SJSA1 (cell line): ENCODE data around the gene DPPA5. TPM values are rescaled to one million over a fixed set of nuclear protein-coding genes. Genes with fewer than 3 reads are reported as not detected.
"Not testable (repeated sequence)": the region's sequence is repeated elsewhere in the genome, so short reads cannot be mapped to it uniquely, and the experiment has no call there.

Experiments used
- DNase-seq, 2 experiments: peaks; one replicate each; pipeline ENCODE4 v3.0.0-alpha.2; 2015 to 2020; ENCODE audit warnings: low spot score in 2 of 2, low read depth in 1 of 2
- H3K27ac ChIP-seq: fragments of 250-450 bp; sonication (Bioruptor Pico); 2 replicates; pipeline ENCODE4 v1.5.1; 2020; ENCODE audit warnings: mild to moderate bottlenecking, moderate library complexity
- H3K27me3 ChIP-seq: fragments of 250-450 bp; sonication (Bioruptor Pico); replicated peaks from 2 replicates; pipeline ENCODE4 v1.5.1; 2020; ENCODE audit warnings: mild to moderate bottlenecking, moderate library complexity
- H3K36me3 ChIP-seq: fragments of 250-450 bp; sonication (Bioruptor Pico); 2 replicates; pipeline ENCODE4 v1.5.1; 2020; ENCODE audit warnings: mild to moderate bottlenecking
- H3K4me1 ChIP-seq: fragments of 250-450 bp; sonication (Bioruptor Pico); replicated peaks from 2 replicates; pipeline ENCODE4 v1.6.1; 2021; ENCODE audit warnings: mild to moderate bottlenecking
- H3K4me3 ChIP-seq: fragments of 250-450 bp; sonication (Bioruptor Pico); 2 replicates; pipeline ENCODE4 v1.5.1; 2020; ENCODE audit warnings: mild to moderate bottlenecking
- H3K9me3 ChIP-seq: fragments of 250-450 bp; sonication (Bioruptor Pico); replicated peaks from 2 replicates; pipeline ENCODE4 v1.5.1; 2020; ENCODE audit warnings: mild to moderate bottlenecking
- total RNA-seq: library from RNA; depleted of rRNA; stranded (reverse); fragments of >200 nt; shearing (Covaris generic); gene quantifications from 2 replicates; pipeline ENCODE4 v1.2.3, GENCODE V29; 2014

DPPA5 gene
- total RNA-seq, 1 experiment from 2014 or later: not detected

GRCh38 chr6:73343164-73343563 lies 10.9 kb downstream of the DPPA5 start:
- no peak overlapping the region for H3K27ac ChIP-seq
- H3K4me3 ChIP-seq: no peak overlapping the region
- H3K27me3 ChIP-seq: peaks cover 7% of the 10 kb centered on the region; the same call in 1 of the 2 replicates
- H3K9me3 ChIP-seq: no peaks in the 10 kb centered on the region
- no peaks in the 10 kb centered on the region for H3K4me1 ChIP-seq
- no peak for DNase-seq
- no peaks in the 10 kb centered on the region for H3K36me3 ChIP-seq

GRCh38 chr6:73342174-73342573 lies 11.9 kb downstream of the DPPA5 start:
- no peaks in the 10 kb centered on the region for H3K9me3 ChIP-seq
- H3K4me1 ChIP-seq: no peaks in the 10 kb centered on the region
- no peak for DNase-seq
- no peak overlapping the region for H3K4me3 ChIP-seq
- no peak overlapping the region for H3K27ac ChIP-seq
- H3K36me3 ChIP-seq: no peaks in the 10 kb centered on the region
- peaks cover 7% of the 10 kb centered on the region; the same call in 1 of the 2 replicates for H3K27me3 ChIP-seq

- Histone ChIP-seq H3K4me1 (no peaks in the 10 kb centered on the region), H3K27ac (no peak overlapping the region), H3K4me3 (no peak overlapping the region), H3K9me3 (no peaks in the 10 kb centered on the region), H3K36me3 (no peaks in the 10 kb centered on the region), H3K27me3 (peaks cover 5% of the 10 kb centered on the region; the same call in 1 of the 2 replicates)
- no peak for DNase-seq
Measured at GRCh38 chr6:73341335-73341734, 12.7 kb downstream of the DPPA5 start.

GRCh38 chr6:73340048-73340447 lies 14.0 kb downstream of the DPPA5 start:
- Histone ChIP-seq H3K27me3 (peaks cover 5% of the 10 kb centered on the region; the same call in 1 of the 2 replicates), H3K4me1 (no peaks in the 10 kb centered on the region), H3K9me3 (no peaks in the 10 kb centered on the region), H3K27ac (no peak overlapping the region), H3K36me3 (no peaks in the 10 kb centered on the region), H3K4me3 (no peak overlapping the region)
- DNase-seq: no peak

- no peaks in the 10 kb centered on the region for H3K4me1 ChIP-seq
- H3K36me3 ChIP-seq: no peaks in the 10 kb centered on the region
- H3K27me3 ChIP-seq: peaks cover 5% of the 10 kb centered on the region; the same call in 1 of the 2 replicates
- H3K27ac ChIP-seq: no peak overlapping the region
- no peak overlapping the region for H3K4me3 ChIP-seq
- H3K9me3 ChIP-seq: no peaks in the 10 kb centered on the region
- DNase-seq: no peak
Measured at GRCh38 chr6:73339340-73339739, 14.7 kb downstream of the DPPA5 start.

- H3K27me3 ChIP-seq: peaks cover 7% of the 10 kb centered on the region; the same call in 1 of the 2 replicates
- no peaks in the 10 kb centered on the region for H3K9me3 ChIP-seq
- no peak for DNase-seq
- no peaks in the 10 kb centered on the region for H3K36me3 ChIP-seq
- no peaks in the 10 kb centered on the region for H3K4me1 ChIP-seq
- H3K4me3 ChIP-seq: no peak overlapping the region
- H3K27ac ChIP-seq: no peak overlapping the region
Measured at GRCh38 chr6:73329201-73329600, 24.9 kb downstream of the DPPA5 start.

- H3K4me1 ChIP-seq: no peaks in the 10 kb centered on the region
Measured at GRCh38 chr6:73328790-73329189, 25.3 kb downstream of the DPPA5 start.

GRCh38 chr6:73325656-73326055 lies 28.4 kb downstream of the DPPA5 start:
- H3K27me3 ChIP-seq: no peaks in the 10 kb centered on the region
- no peaks in the 10 kb centered on the region for H3K36me3 ChIP-seq
- H3K4me3 ChIP-seq: no peak overlapping the region
- H3K27ac ChIP-seq: no peak overlapping the region
- no peak for DNase-seq
- H3K9me3 ChIP-seq: no peaks in the 10 kb centered on the region
- no peaks in the 10 kb centered on the region for H3K4me1 ChIP-seq

More at GRCh38 chr6:73328790-73329189, 25.3 kb downstream of the DPPA5 start:
- DNase-seq: no peak
- no peaks in the 10 kb centered on the region for H3K9me3 ChIP-seq
- H3K36me3 ChIP-seq: no peaks in the 10 kb centered on the region
- H3K27ac ChIP-seq: no peak overlapping the region
- no peak overlapping the region for H3K4me3 ChIP-seq
- H3K27me3 ChIP-seq: peaks cover 7% of the 10 kb centered on the region; the same call in 1 of the 2 replicates

GRCh38 chr6:73323323-73323722 lies 30.8 kb downstream of the DPPA5 start:
- H3K27me3 ChIP-seq: no peaks in the 10 kb centered on the region

GRCh38 chr6:73314577-73315492 lies 39.2 kb downstream of the DPPA5 start:
- Histone ChIP-seq H3K4me1 (no peaks in the 10 kb centered on the region; the same call in 1 of the 2 replicates), H3K27me3 (peaks cover 11% of the 10 kb centered on the region), H3K4me3 (no peak overlapping the region), H3K9me3 (0 out of 2 replicates have a peak, but pooled peaks cover 6% of the 10 kb centered on the region), H3K27ac (no peak overlapping the region), H3K36me3 (no peaks in the 10 kb centered on the region)
- no peak for DNase-seq

More at GRCh38 chr6:73323323-73323722, 30.8 kb downstream of the DPPA5 start:
- Histone ChIP-seq H3K9me3 (no peaks in the 10 kb centered on the region), H3K27ac (no peak overlapping the region), H3K4me3 (no peak overlapping the region), H3K4me1 (no peaks in the 10 kb centered on the region), H3K36me3 (no peaks in the 10 kb centered on the region)
- no peak for DNase-seq

- not testable (repeated sequence) for H3K9me3 ChIP-seq, H3K36me3 ChIP-seq, H3K27me3 ChIP-seq, H3K27ac ChIP-seq, DNase-seq, H3K4me1 ChIP-seq
- peak overlapping the region; percentile 41 for H3K4me3 ChIP-seq
Measured at GRCh38 chr6:73310503-73310845, 43.6 kb downstream of the DPPA5 start.

- no peak overlapping the region for H3K27ac ChIP-seq
- DNase-seq: peak in 1 of 2 experiments; percentile 44
- no peaks in the 10 kb centered on the region for H3K36me3 ChIP-seq
- peak overlapping the region; percentile 41 for H3K4me3 ChIP-seq
- H3K27me3 ChIP-seq: peaks cover 10% of the 10 kb centered on the region; the same call in 1 of the 2 replicates
- H3K9me3 ChIP-seq: 0 out of 2 replicates have a peak, but pooled peaks cover 4% of the 10 kb centered on the region
- H3K4me1 ChIP-seq: peaks cover 3% of the 10 kb centered on the region
Measured at GRCh38 chr6:73309785-73310502, 44.1 kb downstream of the DPPA5 start.

GRCh38 chr6:73309535-73309784 lies 44.6 kb downstream of the DPPA5 start:
- Histone ChIP-seq H3K27ac (no peak overlapping the region), H3K4me1 (peaks cover 3% of the 10 kb centered on the region), H3K36me3 (no peaks in the 10 kb centered on the region), H3K4me3 (peak overlapping the region; percentile 41), H3K9me3 (0 out of 2 replicates have a peak, but pooled peaks cover 4% of the 10 kb centered on the region), H3K27me3 (peaks cover 10% of the 10 kb centered on the region; the same call in 1 of the 2 replicates)
- no peak for DNase-seq
